Spinal cord (tissue), 10 donors: ENCODE results near the gene NAV2. TPM values are rescaled to one million over a fixed set of nuclear protein-coding genes. Genes with fewer than 3 reads are reported as not detected.
A peak's percentile ranks its signal among the peaks of the same experiment; 100 is the strongest.
"Not testable (repeated sequence)": the region's sequence is repeated elsewhere in the genome, so short reads cannot be mapped to it uniquely, and the experiment has no call there.

Experiments
- DNase-seq, 6 donors: peaks; one replicate each; pipeline versions ENCODE4 v3.0.0 to v3.0.0-alpha.2; 2013 to 2015; ENCODE audit warnings: low spot score in 6 of 6, low read depth in 4 of 6
- H3K27ac ChIP-seq: one replicate; pipeline ENCODE4 v1.5.1; 2013; ENCODE audit warnings: low read depth, low read length, control low read depth
- H3K27me3 ChIP-seq: one replicate; pipeline ENCODE4 v1.6.1; 2013; ENCODE audit warnings: low read length; ENCODE audit not compliant: control insufficient read depth, insufficient read depth
- H3K36me3 ChIP-seq: one replicate; pipeline ENCODE4 v1.6.1; 2013; ENCODE audit warnings: low read length; ENCODE audit not compliant: control insufficient read depth, insufficient read depth
- H3K4me1 ChIP-seq: one replicate; pipeline ENCODE4 v1.6.1; 2013; ENCODE audit warnings: low read length; ENCODE audit not compliant: control insufficient read depth, insufficient read depth
- H3K4me3 ChIP-seq: one replicate; pipeline ENCODE4 v1.5.1; 2013; ENCODE audit warnings: low read depth, low read length, control low read depth
- H3K9me3 ChIP-seq: one replicate; pipeline ENCODE4 v1.6.1; 2013; ENCODE audit warnings: low read length; ENCODE audit not compliant: control insufficient read depth, insufficient read depth
- WGBS: methylation state at CpG from one replicate; pipeline ENCODE4 v1.1.5; 2013; ENCODE audit warnings: missing lambda C conversion rate; ENCODE audit not compliant: insufficient coverage; 5-methylcytosine and 5-hydroxymethylcytosine counted together
- polyA plus RNA-seq, 2 donors: library from polyadenylated mRNA; unstranded; fragments of 120-200 nt; gene quantifications; one replicate each; pipeline ENCODE4 v1.2.1, GENCODE V29; 2013; ENCODE audit not compliant: insufficient read length in 2 of 2
- total RNA-seq, 2 donors: library from RNA; depleted of rRNA in 1 of 2; stranded (reverse); fragments of 120-200 nt in 1 of 2; fragments of >200 nt in 1 of 2; gene quantifications; one replicate each; pipeline versions ENCODE4 v1.2.3 to v1.2.4, GENCODE V29; 2013 to 2014
- donor health status: healthy.

NAV2 gene
- total and polyA plus RNA-seq, 4 donors = 23.4 to 50.1 (median 30.4) TPM

DNA sequence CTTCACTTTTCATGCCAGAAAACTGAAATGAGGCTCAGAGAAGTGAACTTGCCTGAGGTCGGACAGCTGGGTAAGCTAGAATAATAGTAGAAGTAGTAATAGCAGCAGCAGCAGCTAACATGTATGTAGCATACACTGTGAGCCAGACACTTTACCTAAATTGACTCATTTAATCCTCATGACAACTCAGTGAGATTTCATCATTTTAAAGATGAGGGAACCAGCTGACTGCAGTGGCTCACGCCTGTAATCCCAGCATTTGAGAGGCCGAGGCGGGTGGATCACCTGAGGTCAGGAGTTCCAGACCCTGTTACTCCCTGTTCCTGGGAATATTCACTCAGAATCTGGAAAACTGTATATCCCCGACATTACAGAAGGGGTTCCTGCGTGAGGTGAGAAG, 293.1 kb downstream of the NAV2 start:
- 93% methylated on average over 5 of the region's 6 CpGs for WGBS
- Histone ChIP-seq H3K4me3 (no peak overlapping the region), H3K27ac (no peak overlapping the region), H3K36me3 (no peaks in the 10 kb centered on the region), H3K4me1 (peaks cover 23% of the 10 kb centered on the region), H3K27me3 (no peaks in the 10 kb centered on the region), H3K9me3 (no peaks in the 10 kb centered on the region)
- no peak for DNase-seq

DNA sequence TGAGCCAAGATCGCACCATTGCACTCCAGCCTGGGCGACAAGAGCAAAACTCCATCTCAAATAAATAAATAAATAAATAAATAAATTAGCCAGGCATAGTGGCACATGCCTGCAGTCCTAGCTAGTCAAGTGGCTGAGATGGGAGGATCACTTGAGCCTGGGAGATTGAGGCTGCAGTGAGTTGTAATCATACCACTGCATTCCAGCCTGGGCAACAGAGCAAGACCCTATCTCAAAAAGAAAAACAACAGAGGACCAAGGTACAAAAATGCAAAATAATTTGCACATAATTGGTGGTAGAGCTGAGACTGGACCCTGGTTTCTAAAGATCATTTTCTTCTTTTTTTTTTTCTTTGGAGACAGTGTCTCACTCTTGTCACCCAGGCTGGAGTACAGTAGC, 294.0 kb downstream of the NAV2 start:
- not testable (repeated sequence) for H3K27ac ChIP-seq, H3K4me3 ChIP-seq, H3K9me3 ChIP-seq, H3K36me3 ChIP-seq, H3K27me3 ChIP-seq, DNase-seq
- no CpG with 5 or more reads among the region's 2 CpGs for WGBS
- peaks cover 18% of the 10 kb centered on the region for H3K4me1 ChIP-seq

DNA sequence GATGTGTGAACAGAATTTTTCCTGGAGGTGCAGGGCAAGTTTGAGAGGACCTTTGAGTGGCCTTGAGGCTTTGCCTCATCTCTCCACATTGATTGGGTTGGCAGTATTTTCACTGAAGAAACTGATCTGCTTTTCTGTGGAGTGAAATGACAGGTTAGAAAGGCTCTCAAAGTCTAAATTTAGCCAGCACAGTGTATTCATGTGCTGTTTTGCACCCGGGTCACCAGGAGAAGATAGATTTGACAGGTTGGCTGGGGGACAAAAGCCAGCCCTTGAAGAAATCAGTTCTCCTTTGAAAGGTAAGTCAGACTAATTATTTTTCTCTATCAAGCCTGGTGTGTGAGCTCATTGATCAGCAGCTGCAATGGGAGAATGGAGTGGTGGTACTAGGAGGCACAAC, 294.7 kb downstream of the NAV2 start:
- Histone ChIP-seq H3K36me3 (no peaks in the 10 kb centered on the region), H3K4me1 (peaks cover 18% of the 10 kb centered on the region), H3K9me3 (no peaks in the 10 kb centered on the region), H3K27ac (no peak overlapping the region), H3K4me3 (no peak overlapping the region), H3K27me3 (no peaks in the 10 kb centered on the region)
- no CpG with 5 or more reads among the region's 1 CpG for WGBS
- DNase-seq = no peak

DNA sequence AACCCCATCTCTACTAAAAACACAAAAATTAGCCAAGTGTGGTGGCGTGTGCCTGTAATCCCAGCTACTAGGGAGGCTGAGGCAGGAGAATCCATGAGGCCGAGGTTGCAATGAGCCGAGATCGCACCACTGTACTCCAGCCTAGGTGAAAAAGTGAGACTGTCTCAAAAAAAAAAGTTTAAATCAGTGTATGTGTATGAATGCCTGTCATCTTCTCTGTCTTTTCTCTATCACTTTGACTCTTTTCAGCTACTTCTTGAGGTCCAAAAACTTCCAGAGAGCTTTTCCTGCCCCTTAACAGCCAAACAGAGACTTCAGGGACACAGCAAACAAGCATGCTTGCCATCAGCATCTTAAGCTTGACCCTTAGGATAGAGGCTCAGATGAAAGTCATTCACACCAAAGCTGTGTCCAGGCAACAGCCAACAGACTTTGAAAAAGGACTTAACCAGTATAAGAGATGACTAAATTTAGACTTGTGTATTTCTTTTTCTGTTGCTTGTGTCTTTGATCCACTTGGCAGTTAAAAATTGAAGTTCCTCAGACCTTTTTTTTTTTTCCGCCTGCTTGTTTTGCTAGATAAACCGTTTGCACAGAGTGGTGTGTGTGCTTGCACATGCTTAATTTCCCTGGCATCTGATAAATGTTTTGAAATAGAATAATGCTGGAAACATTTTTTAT, 295.7 kb downstream of the NAV2 start:
- Histone ChIP-seq H3K27me3 (no peaks in the 10 kb centered on the region), H3K4me1 (peaks cover 18% of the 10 kb centered on the region), H3K4me3 (no peak overlapping the region), H3K36me3 (no peaks in the 10 kb centered on the region), H3K9me3 (no peaks in the 10 kb centered on the region), H3K27ac (peak overlapping the region; percentile 57)
- WGBS = 100% methylated on average over 3 of the region's 6 CpGs
- no peak for DNase-seq

- no peaks in the 10 kb centered on the region for H3K27me3 ChIP-seq
- WGBS = 81% methylated on average over 4 of the region's 10 CpGs
- no peak for DNase-seq
- no peak overlapping the region for H3K4me3 ChIP-seq
- H3K27ac ChIP-seq = peak overlapping the region; percentile 57
- no peaks in the 10 kb centered on the region for H3K36me3 ChIP-seq
- H3K9me3 ChIP-seq = no peaks in the 10 kb centered on the region
- H3K4me1 ChIP-seq = peaks cover 17% of the 10 kb centered on the region
Measured at GRCh38 chr11:20008871-20009644, 296.4 kb downstream of the NAV2 start.

- Histone ChIP-seq H3K27ac (no peak overlapping the region), H3K4me1 (peaks cover 14% of the 10 kb centered on the region), H3K27me3 (no peaks in the 10 kb centered on the region), H3K4me3 (no peak overlapping the region), H3K36me3 (no peaks in the 10 kb centered on the region), H3K9me3 (no peaks in the 10 kb centered on the region)
- DNase-seq = peak in 1 of 6 donors; percentile 77
- 73% methylated on average over 5 of the region's 8 CpGs for WGBS
Measured at GRCh38 chr11:20010156-20010850, 297.7 kb downstream of the NAV2 start.

DNA sequence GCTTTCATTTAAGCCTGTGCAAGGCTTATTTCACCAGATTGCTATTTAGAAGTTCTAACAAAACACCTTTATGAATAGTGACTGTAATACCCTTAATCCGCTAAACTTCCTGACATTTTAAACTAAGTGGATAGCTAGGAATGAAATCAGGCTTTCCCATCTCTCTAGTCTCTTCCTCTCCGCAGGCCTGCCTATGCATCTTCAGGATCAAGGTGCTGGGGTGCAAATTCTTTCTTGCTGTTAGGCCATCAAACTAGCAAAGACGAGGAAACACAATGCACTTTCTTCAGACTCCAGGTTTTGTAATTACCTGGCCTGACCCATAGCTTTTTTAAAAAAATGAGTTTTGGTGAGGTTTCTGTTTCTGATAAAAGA, 298.2 kb downstream of the NAV2 start:
- no peak for DNase-seq
- H3K36me3 ChIP-seq = no peaks in the 10 kb centered on the region
- H3K27ac ChIP-seq = no peak overlapping the region
- H3K27me3 ChIP-seq = no peaks in the 10 kb centered on the region
- H3K9me3 ChIP-seq = no peaks in the 10 kb centered on the region
- no peak overlapping the region for H3K4me3 ChIP-seq
- H3K4me1 ChIP-seq = peaks cover 14% of the 10 kb centered on the region
- 86% methylated on average over 1 of the region's 3 CpGs for WGBS

GRCh38 chr11:20011307-20011951, 298.8 kb downstream of the NAV2 start:
- H3K27me3 ChIP-seq = no peaks in the 10 kb centered on the region
- no peak overlapping the region for H3K4me3 ChIP-seq
- H3K9me3 ChIP-seq = no peaks in the 10 kb centered on the region
- WGBS = 73% methylated on average over 2 of the region's 5 CpGs
- H3K27ac ChIP-seq = no peak overlapping the region
- peaks cover 14% of the 10 kb centered on the region for H3K4me1 ChIP-seq
- DNase-seq = peak in 1 of 6 donors; percentile 70
- no peaks in the 10 kb centered on the region for H3K36me3 ChIP-seq

GRCh38 chr11:20013346-20014066, 300.9 kb downstream of the NAV2 start:
- no peaks in the 10 kb centered on the region for H3K9me3 ChIP-seq
- H3K27me3 ChIP-seq = no peaks in the 10 kb centered on the region
- 68% methylated on average over 3 of the region's 7 CpGs for WGBS
- peak in 1 of 6 donors; percentile 41 for DNase-seq
- H3K4me3 ChIP-seq = no peak overlapping the region
- peaks cover 3% of the 10 kb centered on the region for H3K4me1 ChIP-seq
- no peaks in the 10 kb centered on the region for H3K36me3 ChIP-seq
- H3K27ac ChIP-seq = no peak overlapping the region
